Ishikawa (cell line): ENCODE data around the gene STATH.

ENCODE experiments used
- CEBPB ChIP-seq: IDR thresholded peaks from 2 replicates; pipeline ENCODE4 v1.6.1; 2012
- CREB1 ChIP-seq: IDR thresholded peaks from 2 replicates; pipeline ENCODE4 v1.6.1; 2012; ENCODE audit warnings: low read depth
- EGR1 ChIP-seq: IDR thresholded peaks from 2 replicates; pipeline ENCODE4 v1.6.1; 2012
- EP300 ChIP-seq: IDR thresholded peaks from 2 replicates; pipeline ENCODE4 v1.6.1; 2012; ENCODE audit warnings: borderline replicate concordance
- FOXM1 ChIP-seq: IDR thresholded peaks from 2 replicates; pipeline ENCODE4 v1.6.1; 2012; ENCODE audit warnings: low read depth, borderline replicate concordance
- NFIC ChIP-seq: IDR thresholded peaks from 2 replicates; pipeline ENCODE4 v1.6.1; 2012
- RAD21 ChIP-seq: IDR thresholded peaks from 2 replicates; pipeline ENCODE4 v1.6.1; 2012; ENCODE audit warnings: low read depth
- TAF1 ChIP-seq: IDR thresholded peaks from 2 replicates; pipeline ENCODE4 v1.6.1; 2012; ENCODE audit warnings: low read depth, mild to moderate bottlenecking
- TCF12 ChIP-seq: IDR thresholded peaks from 2 replicates; pipeline ENCODE4 v1.6.1; 2012; ENCODE audit warnings: low read depth
- TEAD4 ChIP-seq: IDR thresholded peaks from 2 replicates; pipeline ENCODE4 v1.6.1; 2012
- YY1 ChIP-seq: IDR thresholded peaks from 2 replicates; pipeline ENCODE4 v1.6.1; 2012; ENCODE audit warnings: low read depth
- ZBTB7A ChIP-seq: IDR thresholded peaks from 2 replicates; pipeline ENCODE4 v1.6.1; 2012; ENCODE audit warnings: low read depth
- TF ChIP-seq, protein P1 (sequence below): IDR thresholded peaks from 2 replicates; pipeline ENCODE4 v1.6.1; 2012; ENCODE audit warnings: low read depth, mild to moderate bottlenecking
- TF ChIP-seq, protein P2 (sequence below): IDR thresholded peaks from 2 replicates; pipeline ENCODE4 v1.6.1; 2012

DNA sequence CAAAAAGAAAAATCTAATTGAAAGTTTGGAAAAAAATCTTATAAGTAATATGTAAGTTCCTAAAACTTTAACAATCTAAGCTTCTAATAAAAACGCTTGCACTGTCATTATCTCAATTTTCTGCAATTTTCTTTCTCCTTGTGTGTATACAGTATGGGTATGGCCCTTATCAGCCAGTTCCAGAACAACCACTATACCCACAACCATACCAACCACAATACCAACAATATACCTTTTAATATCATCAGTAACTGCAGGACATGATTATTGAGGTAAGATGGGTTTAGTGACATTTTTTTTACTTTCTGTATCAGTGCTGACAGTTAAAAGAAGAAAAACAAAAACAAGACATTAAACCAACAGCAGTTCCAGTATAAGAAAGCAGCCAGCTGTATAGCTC is 4.9 kb downstream of the STATH start:
- no peak for TF ChIP-seq TAF1
- no peak for TF ChIP-seq NFIC
- no peak for TF ChIP-seq CEBPB
- no peak for TF ChIP-seq TEAD4
- TF ChIP-seq, protein P1, sequence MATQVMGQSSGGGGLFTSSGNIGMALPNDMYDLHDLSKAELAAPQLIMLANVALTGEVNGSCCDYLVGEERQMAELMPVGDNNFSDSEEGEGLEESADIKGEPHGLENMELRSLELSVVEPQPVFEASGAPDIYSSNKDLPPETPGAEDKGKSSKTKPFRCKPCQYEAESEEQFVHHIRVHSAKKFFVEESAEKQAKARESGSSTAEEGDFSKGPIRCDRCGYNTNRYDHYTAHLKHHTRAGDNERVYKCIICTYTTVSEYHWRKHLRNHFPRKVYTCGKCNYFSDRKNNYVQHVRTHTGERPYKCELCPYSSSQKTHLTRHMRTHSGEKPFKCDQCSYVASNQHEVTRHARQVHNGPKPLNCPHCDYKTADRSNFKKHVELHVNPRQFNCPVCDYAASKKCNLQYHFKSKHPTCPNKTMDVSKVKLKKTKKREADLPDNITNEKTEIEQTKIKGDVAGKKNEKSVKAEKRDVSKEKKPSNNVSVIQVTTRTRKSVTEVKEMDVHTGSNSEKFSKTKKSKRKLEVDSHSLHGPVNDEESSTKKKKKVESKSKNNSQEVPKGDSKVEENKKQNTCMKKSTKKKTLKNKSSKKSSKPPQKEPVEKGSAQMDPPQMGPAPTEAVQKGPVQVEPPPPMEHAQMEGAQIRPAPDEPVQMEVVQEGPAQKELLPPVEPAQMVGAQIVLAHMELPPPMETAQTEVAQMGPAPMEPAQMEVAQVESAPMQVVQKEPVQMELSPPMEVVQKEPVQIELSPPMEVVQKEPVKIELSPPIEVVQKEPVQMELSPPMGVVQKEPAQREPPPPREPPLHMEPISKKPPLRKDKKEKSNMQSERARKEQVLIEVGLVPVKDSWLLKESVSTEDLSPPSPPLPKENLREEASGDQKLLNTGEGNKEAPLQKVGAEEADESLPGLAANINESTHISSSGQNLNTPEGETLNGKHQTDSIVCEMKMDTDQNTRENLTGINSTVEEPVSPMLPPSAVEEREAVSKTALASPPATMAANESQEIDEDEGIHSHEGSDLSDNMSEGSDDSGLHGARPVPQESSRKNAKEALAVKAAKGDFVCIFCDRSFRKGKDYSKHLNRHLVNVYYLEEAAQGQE: no peak
- no peak for TF ChIP-seq RAD21
- TF ChIP-seq, protein P2, sequence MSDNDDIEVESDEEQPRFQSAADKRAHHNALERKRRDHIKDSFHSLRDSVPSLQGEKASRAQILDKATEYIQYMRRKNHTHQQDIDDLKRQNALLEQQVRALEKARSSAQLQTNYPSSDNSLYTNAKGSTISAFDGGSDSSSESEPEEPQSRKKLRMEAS: no peak
- TF ChIP-seq YY1: no peak
- no peak for TF ChIP-seq CREB1
- no peak for TF ChIP-seq EGR1
- TF ChIP-seq EP300: no peak
- TF ChIP-seq ZBTB7A: no peak
- no peak for TF ChIP-seq TCF12
- TF ChIP-seq FOXM1: no peak
